Stimulated activated naive CD8-positive, alpha-beta T cell treated with anti-CD3 and anti-CD28 coated beads, Interleukin-15, Interleukin-2, amounts not matched to agents 100 ng/mL and 50 ng/mL, for 24 hours (primary cell): ENCODE data around the gene GRAMD2A.

Experiments
- H3K27ac Mint-ChIP-seq: one replicate; pipeline ENCODE4 v1.8.0; 2021; ENCODE audit warnings: mild to moderate bottlenecking, mixed read lengths
- H3K27me3 Mint-ChIP-seq: one replicate; pipeline ENCODE4 v1.8.0; 2021; ENCODE audit warnings: mixed read lengths
- H3K36me3 Mint-ChIP-seq: one replicate; pipeline ENCODE4 v1.8.0; 2021; ENCODE audit warnings: low read depth, mixed read lengths
- H3K4me1 Mint-ChIP-seq: one replicate; pipeline ENCODE4 v1.8.0; 2021; ENCODE audit warnings: low read depth, mixed read lengths
- H3K4me3 Mint-ChIP-seq: one replicate; pipeline ENCODE4 v1.8.0; 2021; ENCODE audit warnings: mild to moderate bottlenecking, mixed read lengths
- H3K9me3 Mint-ChIP-seq: one replicate; pipeline ENCODE4 v1.8.0; 2021; ENCODE audit warnings: mixed read lengths

The GRAMD2A gene

DNA sequence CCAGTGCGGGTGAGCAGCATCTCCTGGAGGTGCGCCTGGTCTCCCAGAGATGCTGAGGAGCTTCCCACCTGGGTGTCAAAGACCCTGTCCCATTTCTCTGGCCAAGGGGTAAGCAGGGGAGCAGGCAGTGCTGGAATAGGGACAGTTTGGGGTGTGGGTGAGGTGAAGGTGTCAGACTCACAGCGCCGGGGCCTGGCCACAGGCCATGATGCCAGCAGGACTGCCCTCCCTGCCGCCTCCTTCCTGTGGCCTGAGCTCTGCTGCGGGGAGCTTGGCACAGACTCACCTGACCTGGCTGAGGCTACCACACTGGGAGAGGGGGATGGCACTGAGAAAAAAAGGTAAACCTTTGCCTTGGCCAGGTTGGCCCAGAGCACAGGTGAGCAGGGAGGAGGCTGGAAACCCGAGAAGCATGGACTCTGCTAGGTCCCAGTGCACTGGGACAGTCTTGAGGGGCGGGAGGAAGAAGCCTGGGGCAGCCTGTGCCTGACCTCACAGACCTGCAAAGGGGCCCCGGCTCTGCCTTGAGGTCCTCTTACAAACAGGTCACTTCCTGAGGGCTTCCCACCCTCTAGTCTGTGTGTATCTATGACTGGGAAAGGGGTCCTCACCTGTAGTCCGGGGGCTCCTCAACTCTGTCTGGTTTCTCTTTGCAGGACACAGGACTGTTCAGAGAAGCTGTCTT lies 28.2 kb downstream of the GRAMD2A start:
- no peak overlapping the region for H3K27ac Mint-ChIP-seq

DNA sequence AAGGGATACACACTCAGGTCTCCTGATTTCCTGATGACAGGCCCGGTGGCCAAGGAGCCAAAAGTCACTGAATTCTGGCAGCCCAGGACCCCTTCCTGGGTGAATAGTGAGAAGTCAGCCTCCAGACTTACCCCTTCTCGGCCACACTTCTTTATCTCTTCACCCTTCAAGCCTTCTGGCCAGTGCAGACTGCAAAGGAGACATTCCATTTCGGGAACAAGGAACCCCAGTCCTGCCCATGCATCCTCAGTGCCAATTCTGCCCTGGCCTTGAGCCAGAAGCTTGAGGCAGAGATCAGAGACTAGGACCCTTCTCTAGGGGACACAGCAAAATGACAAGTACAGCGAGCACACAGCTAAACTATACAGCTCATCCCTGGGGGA lies 28.8 kb downstream of the GRAMD2A start:
- no peak overlapping the region for H3K27ac Mint-ChIP-seq
- H3K4me3 Mint-ChIP-seq = no peak overlapping the region
- H3K27me3 Mint-ChIP-seq = no peaks in the 10 kb centered on the region
- no peaks in the 10 kb centered on the region for H3K4me1 Mint-ChIP-seq
- no peaks in the 10 kb centered on the region for H3K9me3 Mint-ChIP-seq
- H3K36me3 Mint-ChIP-seq = no peaks in the 10 kb centered on the region

More for the DNA sequence above, 28.2 kb downstream of the GRAMD2A start:
- H3K27me3 Mint-ChIP-seq = peaks cover 3% of the 10 kb centered on the region
- no peaks in the 10 kb centered on the region for H3K36me3 Mint-ChIP-seq
- no peak overlapping the region for H3K4me3 Mint-ChIP-seq
- H3K4me1 Mint-ChIP-seq = no peaks in the 10 kb centered on the region
- H3K9me3 Mint-ChIP-seq = no peaks in the 10 kb centered on the region

DNA sequence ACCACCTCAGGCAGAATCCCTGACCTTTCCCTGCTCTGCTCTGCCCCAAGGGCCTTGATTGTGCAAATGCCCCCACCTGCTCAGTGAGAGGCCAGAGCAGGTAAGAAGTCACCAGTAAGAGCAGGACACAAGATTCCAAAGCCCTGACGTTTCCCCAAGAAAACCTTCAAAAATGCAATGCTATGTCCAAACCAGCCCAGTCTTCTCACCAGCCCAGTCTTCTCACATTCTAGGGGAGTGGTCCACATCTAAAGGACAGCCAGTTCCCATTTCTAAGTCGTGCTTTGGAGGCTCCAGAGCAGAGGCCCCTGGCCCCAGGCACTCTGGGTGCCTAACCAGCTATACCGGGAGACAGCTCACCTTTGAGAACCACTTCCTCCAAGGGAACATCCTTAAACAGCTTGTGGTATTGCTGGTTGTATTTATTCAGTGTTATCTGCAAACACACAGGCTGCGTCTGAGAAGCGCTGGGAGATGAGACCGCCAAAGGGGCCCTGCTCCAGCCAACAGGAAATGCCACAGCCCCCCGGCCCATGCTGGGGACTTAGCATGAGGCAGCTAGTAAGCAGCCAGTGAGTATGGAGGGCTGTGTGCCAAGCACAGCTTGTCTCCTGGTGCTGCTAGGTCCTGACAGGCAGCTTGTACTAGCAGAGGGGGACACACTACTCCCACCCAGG lies 29.3 kb downstream of the GRAMD2A start:
- Mint-ChIP-seq H3K36me3 (no peaks in the 10 kb centered on the region), H3K9me3 (no peaks in the 10 kb centered on the region), H3K4me1 (no peaks in the 10 kb centered on the region), H3K27ac (no peak overlapping the region), H3K27me3 (no peaks in the 10 kb centered on the region), H3K4me3 (no peak overlapping the region)

DNA sequence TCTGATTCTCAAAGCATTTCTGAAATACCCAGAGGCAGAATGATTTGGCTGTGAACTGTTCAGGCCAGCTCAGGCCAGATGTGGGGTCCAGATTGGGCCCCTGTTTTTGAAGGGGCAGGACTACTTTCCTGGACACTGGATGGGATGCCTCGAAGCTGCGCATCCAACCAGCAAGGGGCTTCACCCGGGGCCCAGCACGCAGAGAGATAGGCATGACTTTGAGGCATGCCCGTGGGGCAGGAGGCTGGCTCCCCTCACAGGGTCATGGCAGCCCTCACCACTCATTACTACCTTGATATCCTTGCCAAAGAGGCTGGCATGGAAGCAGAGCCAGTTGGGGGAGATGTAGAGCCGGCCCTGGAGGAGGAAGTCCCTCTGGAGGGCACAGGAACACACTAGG lies 30.1 kb downstream of the GRAMD2A start:
- H3K9me3 Mint-ChIP-seq = no peaks in the 10 kb centered on the region
- H3K27ac Mint-ChIP-seq = no peak overlapping the region
- H3K4me1 Mint-ChIP-seq = no peaks in the 10 kb centered on the region
- H3K4me3 Mint-ChIP-seq = no peak overlapping the region
- no peaks in the 10 kb centered on the region for H3K27me3 Mint-ChIP-seq
- H3K36me3 Mint-ChIP-seq = no peaks in the 10 kb centered on the region

DNA sequence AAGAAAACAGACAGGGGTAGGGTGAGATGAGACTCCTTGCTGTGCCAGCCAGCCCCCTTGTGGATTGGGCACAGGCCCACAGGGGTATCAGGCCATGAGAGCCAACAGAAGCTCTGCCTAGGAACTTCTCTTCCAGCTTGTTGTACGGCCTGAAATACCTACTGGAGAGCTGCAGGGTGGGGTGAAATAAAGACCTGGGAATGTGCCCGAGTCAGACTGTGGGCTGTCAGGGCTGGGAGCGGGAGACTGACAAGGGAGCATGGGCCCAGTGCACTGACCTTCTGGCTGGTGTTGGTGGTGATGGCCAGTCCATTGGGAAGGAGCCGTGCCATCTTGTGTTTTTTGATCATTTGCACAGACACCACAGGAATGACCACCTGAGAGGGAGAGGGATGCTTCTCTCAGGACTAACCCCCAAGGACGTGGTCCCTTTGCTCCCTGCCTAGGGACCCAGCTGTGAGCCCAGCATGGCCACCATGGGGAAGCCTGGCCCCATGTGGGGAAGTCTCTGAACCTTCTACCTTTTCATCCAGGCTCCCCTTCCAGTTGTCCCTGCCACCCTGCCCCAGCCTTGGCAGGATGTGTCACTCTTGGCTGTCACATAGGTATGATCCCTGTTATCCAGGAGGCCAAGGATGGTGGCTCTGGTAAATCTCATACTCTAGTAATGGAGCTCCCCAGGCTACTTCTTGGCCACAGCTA lies 30.7 kb downstream of the GRAMD2A start:
- no peaks in the 10 kb centered on the region for H3K4me1 Mint-ChIP-seq
- no peak overlapping the region for H3K27ac Mint-ChIP-seq
- no peaks in the 10 kb centered on the region for H3K9me3 Mint-ChIP-seq
- no peaks in the 10 kb centered on the region for H3K36me3 Mint-ChIP-seq
- H3K4me3 Mint-ChIP-seq = no peak overlapping the region
- H3K27me3 Mint-ChIP-seq = no peaks in the 10 kb centered on the region

DNA sequence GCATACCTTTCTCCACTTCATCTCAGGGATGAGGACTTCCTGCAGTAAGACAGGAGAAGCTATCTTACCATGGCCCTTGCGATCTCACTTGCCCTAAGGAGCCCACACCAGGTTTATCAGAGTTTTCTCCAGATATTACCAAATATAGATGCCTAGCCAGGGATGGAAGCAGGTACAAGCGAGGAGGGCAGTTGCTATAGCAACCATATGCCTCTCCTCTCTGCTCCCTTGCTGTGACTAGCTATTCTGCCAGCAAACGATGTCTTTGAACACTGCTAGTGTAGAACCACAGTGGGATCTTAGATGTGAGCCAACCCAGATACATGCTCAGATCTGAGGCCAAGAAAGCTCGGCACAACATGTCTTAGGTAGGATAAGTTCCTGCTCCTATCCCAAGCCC lies 33.9 kb downstream of the GRAMD2A start:
- H3K27ac Mint-ChIP-seq = no peak overlapping the region
- H3K4me3 Mint-ChIP-seq = no peak overlapping the region
- no peaks in the 10 kb centered on the region for H3K9me3 Mint-ChIP-seq
- H3K4me1 Mint-ChIP-seq = no peaks in the 10 kb centered on the region
- H3K27me3 Mint-ChIP-seq = no peaks in the 10 kb centered on the region
- no peaks in the 10 kb centered on the region for H3K36me3 Mint-ChIP-seq

DNA sequence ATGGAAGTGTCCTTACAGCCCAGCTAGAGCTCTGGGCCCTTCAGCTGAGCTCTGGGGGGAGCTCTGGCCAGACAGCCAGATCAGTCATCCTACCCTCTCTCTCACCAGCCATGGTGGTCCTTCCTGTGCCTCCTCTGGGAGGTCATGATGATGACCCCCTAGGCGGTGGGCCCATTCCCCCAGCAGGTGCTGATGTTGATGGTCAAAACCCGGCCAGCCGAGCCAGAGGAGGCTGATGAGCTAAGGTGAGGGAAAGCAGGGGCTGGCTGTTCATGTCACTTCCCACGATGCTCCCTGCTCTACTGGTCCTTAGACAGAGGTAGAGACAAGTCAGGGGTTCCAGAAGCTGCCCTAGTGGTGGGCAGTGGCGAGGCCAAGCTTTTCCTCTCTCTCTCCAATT lies 35.0 kb downstream of the GRAMD2A start:
- Mint-ChIP-seq H3K9me3 (no peaks in the 10 kb centered on the region), H3K4me3 (no peak overlapping the region), H3K27ac (no peak overlapping the region), H3K4me1 (no peaks in the 10 kb centered on the region), H3K36me3 (no peaks in the 10 kb centered on the region), H3K27me3 (no peaks in the 10 kb centered on the region)

DNA sequence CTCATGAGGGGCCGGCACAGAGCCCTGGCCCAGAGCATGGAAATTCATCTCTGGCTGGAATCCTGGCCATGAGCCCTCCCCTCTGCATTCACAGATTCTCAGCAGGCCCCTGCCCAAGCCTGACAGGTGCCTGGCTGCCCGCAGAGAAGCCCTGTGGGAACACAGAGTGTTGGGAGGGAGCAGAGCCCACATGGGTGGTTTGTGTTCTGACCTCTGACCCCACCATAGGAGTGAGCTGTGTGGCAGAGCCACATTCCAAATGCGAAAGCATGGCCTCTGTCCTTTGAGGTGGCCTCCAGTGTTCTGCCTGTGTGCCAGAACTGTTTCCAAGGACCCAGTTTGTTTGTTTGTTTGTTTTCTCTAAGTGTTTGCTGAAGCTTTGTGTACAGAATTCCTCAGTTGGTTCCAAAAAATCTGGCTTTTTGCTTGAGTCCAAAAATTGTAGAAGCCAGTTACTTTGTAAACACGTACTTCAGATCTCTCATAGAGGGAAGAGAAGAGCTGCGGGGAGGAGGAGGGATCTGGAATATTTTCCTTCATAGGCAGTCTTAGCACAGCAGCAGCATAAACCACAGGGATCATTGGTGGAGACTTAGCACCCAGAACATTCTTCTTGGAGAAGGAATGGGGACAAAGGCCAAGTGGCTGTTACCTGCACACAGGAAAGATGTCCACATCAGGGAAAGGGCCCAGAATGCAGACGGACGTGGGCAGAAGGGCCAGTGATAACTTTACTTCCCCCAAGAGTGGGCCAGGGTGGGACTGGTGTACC lies 36.0 kb downstream of the GRAMD2A start:
- Mint-ChIP-seq H3K27ac (no peak overlapping the region), H3K27me3 (no peaks in the 10 kb centered on the region), H3K36me3 (no peaks in the 10 kb centered on the region), H3K4me3 (no peak overlapping the region), H3K4me1 (no peaks in the 10 kb centered on the region), H3K9me3 (no peaks in the 10 kb centered on the region)

DNA sequence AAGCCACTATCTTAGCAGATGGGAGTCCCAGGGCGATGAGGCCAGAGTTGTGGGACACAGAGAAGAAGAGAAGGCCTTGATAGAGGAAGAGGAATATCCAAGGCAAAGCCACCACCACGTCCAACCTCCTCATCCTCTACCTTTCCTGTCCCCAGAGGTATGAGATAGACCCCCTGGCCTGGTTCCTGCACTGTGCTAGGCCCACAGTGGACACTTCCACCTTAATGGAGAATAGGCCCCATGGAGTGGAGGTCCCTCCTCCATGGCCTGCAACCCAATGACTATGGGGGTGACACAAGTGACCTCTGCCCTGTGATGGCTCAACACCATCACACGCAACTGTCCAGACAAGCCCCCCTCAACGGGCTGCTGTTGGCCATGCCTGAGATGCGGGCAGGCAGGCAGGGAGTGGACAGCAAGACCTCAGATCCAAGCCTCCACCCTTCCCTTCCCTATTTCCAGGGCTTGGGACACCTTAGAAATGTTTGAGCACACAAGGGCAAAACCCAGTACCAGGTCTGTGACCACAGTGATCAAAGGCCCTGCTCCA lies 36.8 kb downstream of the GRAMD2A start:
- Mint-ChIP-seq H3K4me3 (no peak overlapping the region), H3K36me3 (no peaks in the 10 kb centered on the region), H3K27ac (no peak overlapping the region), H3K9me3 (no peaks in the 10 kb centered on the region), H3K4me1 (no peaks in the 10 kb centered on the region), H3K27me3 (no peaks in the 10 kb centered on the region)

DNA sequence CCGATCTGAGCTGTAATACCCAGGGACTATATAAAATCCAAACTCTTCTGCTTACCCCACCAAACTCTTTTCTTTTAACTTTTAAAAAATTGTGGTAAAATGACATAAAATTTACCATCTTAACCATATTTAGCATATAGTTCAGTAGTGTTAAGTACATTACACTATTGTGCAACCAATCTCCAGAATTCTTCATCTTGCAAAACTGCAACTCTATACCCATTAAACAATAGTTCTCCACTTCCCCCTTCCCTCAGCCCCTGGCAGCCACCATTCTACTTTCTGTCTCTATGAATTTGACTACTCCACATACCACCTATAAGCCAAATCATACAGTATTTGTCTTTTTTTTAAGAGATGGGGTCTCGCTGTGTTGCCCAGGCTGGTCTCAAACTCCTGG lies 40.7 kb downstream of the GRAMD2A start:
- Mint-ChIP-seq H3K9me3 (no peaks in the 10 kb centered on the region), H3K4me3 (no peak overlapping the region), H3K36me3 (no peaks in the 10 kb centered on the region), H3K27ac (no peak overlapping the region), H3K4me1 (no peaks in the 10 kb centered on the region), H3K27me3 (no peaks in the 10 kb centered on the region)

DNA sequence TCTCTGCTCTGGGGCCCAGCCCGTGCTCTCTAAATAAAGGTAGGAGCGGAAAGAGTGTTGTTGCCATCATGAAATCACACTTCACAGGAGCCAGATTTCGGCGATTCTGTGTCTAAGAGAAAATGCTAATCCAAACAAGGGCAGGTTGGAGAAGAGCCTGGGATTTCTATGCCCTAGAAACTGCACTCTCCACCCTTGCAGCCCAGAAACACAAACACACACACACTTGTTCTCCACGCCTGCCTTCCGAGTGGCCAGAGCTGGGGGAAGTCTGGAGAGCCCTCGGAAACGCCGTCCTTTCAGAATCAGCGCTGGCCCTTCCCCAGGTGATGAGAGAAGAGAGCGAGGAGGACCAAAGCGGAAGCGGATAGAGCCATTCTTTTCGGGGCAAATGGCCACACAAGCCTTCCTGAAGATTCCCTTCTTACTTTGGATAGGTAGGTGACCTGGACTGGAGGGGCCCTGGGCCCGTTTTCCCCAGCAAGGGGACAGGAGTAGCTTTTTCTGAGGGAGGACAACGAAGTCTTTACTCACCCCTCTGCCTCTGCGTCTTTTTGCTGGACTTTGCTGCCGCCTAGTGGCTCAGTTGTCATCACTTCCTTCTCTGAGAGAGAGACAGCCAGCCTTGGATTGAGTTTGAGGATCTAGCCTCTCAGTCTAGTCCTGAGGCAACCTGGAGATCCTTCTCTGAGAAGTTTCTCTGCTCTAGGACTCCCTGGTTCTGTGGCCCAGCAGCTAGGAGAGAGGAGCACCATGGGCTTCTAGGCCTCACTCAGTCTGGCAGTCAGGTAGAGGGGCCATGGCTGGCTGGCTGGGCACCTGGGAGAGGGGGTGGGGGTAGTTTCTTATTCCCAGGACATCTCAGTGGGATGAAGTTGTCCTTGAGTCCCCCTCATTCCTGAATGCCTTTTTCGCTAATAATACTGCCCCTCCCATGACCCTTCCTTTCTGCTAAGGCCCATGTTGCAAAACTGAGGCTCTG lies 41.7 kb downstream of the GRAMD2A start:
- no peaks in the 10 kb centered on the region for H3K27me3 Mint-ChIP-seq
- H3K9me3 Mint-ChIP-seq = no peaks in the 10 kb centered on the region
- no peak overlapping the region for H3K27ac Mint-ChIP-seq
- no peaks in the 10 kb centered on the region for H3K36me3 Mint-ChIP-seq
- H3K4me3 Mint-ChIP-seq = peak overlapping the region; percentile 68
- H3K4me1 Mint-ChIP-seq = no peaks in the 10 kb centered on the region

DNA sequence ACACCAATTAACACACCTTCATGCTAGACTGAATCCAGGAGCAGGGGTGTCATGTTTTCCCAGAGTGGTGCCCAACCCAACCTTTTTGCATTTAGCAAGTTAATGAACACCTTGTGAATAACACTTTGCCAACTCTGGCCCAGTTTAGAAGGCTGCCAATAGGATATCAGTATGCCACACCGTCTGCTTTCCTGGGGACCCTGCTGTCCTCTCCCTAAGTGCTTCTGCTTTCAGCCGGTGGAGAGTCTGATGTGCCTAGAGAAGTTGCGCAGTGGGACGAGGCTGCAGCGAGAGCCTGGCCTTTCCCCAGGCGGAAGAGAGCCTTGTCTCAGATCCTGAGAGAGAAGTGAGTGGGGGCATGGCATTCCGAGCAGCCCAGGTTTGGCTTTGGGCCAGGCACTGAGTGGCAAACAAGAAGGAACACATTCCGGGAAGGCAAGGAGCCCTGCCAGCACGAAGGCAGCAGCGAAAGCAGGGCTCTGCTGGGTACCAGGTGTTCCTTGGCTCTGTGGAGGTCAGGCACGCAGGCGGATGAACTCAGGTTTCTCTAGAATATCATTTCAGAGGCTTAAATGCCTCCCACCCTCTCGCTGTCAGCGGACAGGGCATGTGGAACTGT lies 42.5 kb downstream of the GRAMD2A start:
- Mint-ChIP-seq H3K4me1 (no peaks in the 10 kb centered on the region), H3K27ac (no peak overlapping the region), H3K4me3 (peak overlapping the region; percentile 30)

DNA sequence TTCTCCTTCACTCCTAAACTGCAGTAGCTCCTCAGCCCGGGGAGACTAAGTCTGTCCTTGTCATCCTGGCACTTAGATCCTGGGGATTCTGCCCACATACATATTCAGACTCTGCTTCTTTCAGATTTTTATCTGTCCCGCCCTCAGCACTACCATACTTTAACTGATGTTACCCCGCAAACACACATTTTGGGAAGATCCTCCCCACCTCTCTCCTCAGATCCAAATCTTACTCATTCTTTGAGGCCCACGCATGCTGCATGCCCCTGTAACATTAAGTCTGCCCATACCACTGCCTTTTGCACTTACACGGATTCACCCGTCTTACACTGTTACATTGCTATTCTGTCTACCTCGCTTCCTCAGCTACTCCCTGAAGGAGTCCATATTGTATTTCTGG lies 43.3 kb downstream of the GRAMD2A start:
- no peaks in the 10 kb centered on the region for H3K27me3 Mint-ChIP-seq
- H3K27ac Mint-ChIP-seq = no peak overlapping the region
- no peaks in the 10 kb centered on the region for H3K9me3 Mint-ChIP-seq
- no peaks in the 10 kb centered on the region for H3K36me3 Mint-ChIP-seq
- no peak overlapping the region for H3K4me3 Mint-ChIP-seq
- H3K4me1 Mint-ChIP-seq = no peaks in the 10 kb centered on the region

More for the DNA sequence above, 42.5 kb downstream of the GRAMD2A start:
- no peaks in the 10 kb centered on the region for H3K27me3 Mint-ChIP-seq
- no peaks in the 10 kb centered on the region for H3K36me3 Mint-ChIP-seq
- no peaks in the 10 kb centered on the region for H3K9me3 Mint-ChIP-seq
